ENCODE measurements around the gene B4GAT1. TPM values are rescaled to one million over a fixed set of nuclear protein-coding genes. Genes with fewer than 3 reads are reported as not detected.

B4GAT1 gene
- polyA plus RNA-seq, 2 donors: 4.9 to 7.0 TPM

- Histone ChIP-seq H3K36me3 (ENCODE audit: control insufficient read depth in 2 of 2, insufficient read depth in 2 of 2, low read length in 1 of 2) (no peaks in the 10 kb centered on the region), H3K27ac (ENCODE audit: low read depth in 2 of 2, low read length in 1 of 2) (peak within 1 kb of the TSS; percentile 74 to 84), H3K4me3 (ENCODE audit: low read depth in 1 of 2, low read length in 2 of 2) (peak within 1 kb of the TSS; percentile 11 to 33), H3K9me3 (ENCODE audit: control insufficient read depth in 2 of 2, insufficient read depth in 1 of 2, low read depth in 1 of 2, low read length in 1 of 2) (no peaks in the 10 kb centered on the region), H3K27me3 (ENCODE audit: control insufficient read depth in 1 of 2, insufficient read depth in 2 of 2, low read length in 2 of 2) (no peaks in the 10 kb centered on the region), H3K4me1 (ENCODE audit: control insufficient read depth in 2 of 2, insufficient read depth in 2 of 2, low read length in 1 of 2) (peaks cover 9 to 26% of the 10 kb centered on the region in 2 donors)
- 22% methylated on average over 22 to 29 of the region's 29 CpGs for WGBS, 2 donors
Observed at GRCh38 chr11:66316849-66317251, 30.6 kb downstream of the B4GAT1 start, which contains the start of gene CD248. Gene CD248 (minus strand): TSS chr11:66317044. CDS start chr11:66317027, 17 bp downstream.

GRCh38 chr11:66315921-66316811, 31.3 kb downstream of the B4GAT1 start:
- Histone ChIP-seq H3K9me3 (ENCODE audit: control insufficient read depth in 2 of 2, insufficient read depth in 1 of 2, low read depth in 1 of 2, low read length in 1 of 2) (no peaks in the 10 kb centered on the region), H3K36me3 (ENCODE audit: control insufficient read depth in 2 of 2, insufficient read depth in 2 of 2, low read length in 1 of 2) (no peaks in the 10 kb centered on the region), H3K27me3 (ENCODE audit: control insufficient read depth in 1 of 2, insufficient read depth in 2 of 2, low read length in 2 of 2) (no peaks in the 10 kb centered on the region), H3K4me3 (ENCODE audit: low read depth in 1 of 2, low read length in 2 of 2) (peak overlapping the region; percentile 11 to 33), H3K4me1 (ENCODE audit: control insufficient read depth in 2 of 2, insufficient read depth in 2 of 2, low read length in 1 of 2) (peaks cover 9 to 26% of the 10 kb centered on the region in 2 donors), H3K27ac (ENCODE audit: low read depth in 2 of 2, low read length in 1 of 2) (peak overlapping the region; percentile 37 to 74)
- 42 to 57% methylated on average over 52 of the region's 52 CpGs for WGBS, 2 donors

- H3K27ac ChIP-seq (ENCODE audit: low read depth in 2 of 2, low read length in 1 of 2): peak overlapping the region in 1 of 2 donors; percentile 8
- H3K27me3 ChIP-seq (ENCODE audit: control insufficient read depth in 1 of 2, insufficient read depth in 2 of 2, low read length in 2 of 2): no peaks in the 10 kb centered on the region
- H3K36me3 ChIP-seq (ENCODE audit: control insufficient read depth in 2 of 2, insufficient read depth in 2 of 2, low read length in 1 of 2): no peaks in the 10 kb centered on the region
- H3K4me1 ChIP-seq (ENCODE audit: control insufficient read depth in 2 of 2, insufficient read depth in 2 of 2, low read length in 1 of 2): peaks cover 9 to 26% of the 10 kb centered on the region in 2 donors
- 78 to 87% methylated on average over 10 to 14 of the region's 14 CpGs for WGBS, 2 donors
- no peaks in the 10 kb centered on the region for H3K9me3 ChIP-seq (ENCODE audit: control insufficient read depth in 2 of 2, insufficient read depth in 1 of 2, low read depth in 1 of 2, low read length in 1 of 2)
- peak overlapping the region in 1 of 2 donors; percentile 33 for H3K4me3 ChIP-seq (ENCODE audit: low read depth in 1 of 2, low read length in 2 of 2)
Observed at GRCh38 chr11:66315498-66315885, 31.9 kb downstream of the B4GAT1 start.

GRCh38 chr11:66314561-66315497, 32.6 kb downstream of the B4GAT1 start:
- 78 to 79% methylated on average over 17 of the region's 17 CpGs for WGBS, 2 donors
- Histone ChIP-seq H3K4me1 (ENCODE audit: control insufficient read depth in 2 of 2, insufficient read depth in 2 of 2, low read length in 1 of 2) (peaks cover 9 to 26% of the 10 kb centered on the region in 2 donors), H3K9me3 (ENCODE audit: control insufficient read depth in 2 of 2, insufficient read depth in 1 of 2, low read depth in 1 of 2, low read length in 1 of 2) (no peaks in the 10 kb centered on the region), H3K36me3 (ENCODE audit: control insufficient read depth in 2 of 2, insufficient read depth in 2 of 2, low read length in 1 of 2) (no peaks in the 10 kb centered on the region), H3K27ac (ENCODE audit: low read depth in 2 of 2, low read length in 1 of 2) (peak overlapping the region in 1 of 2 donors; percentile 89), H3K27me3 (ENCODE audit: control insufficient read depth in 1 of 2, insufficient read depth in 2 of 2, low read length in 2 of 2) (no peaks in the 10 kb centered on the region), H3K4me3 (ENCODE audit: low read depth in 1 of 2, low read length in 2 of 2) (peak overlapping the region in 1 of 2 donors; percentile 33)

GRCh38 chr11:66314186-66314501, 33.3 kb downstream of the B4GAT1 start:
- Histone ChIP-seq H3K36me3 (ENCODE audit: control insufficient read depth in 2 of 2, insufficient read depth in 2 of 2, low read length in 1 of 2) (no peaks in the 10 kb centered on the region), H3K27me3 (ENCODE audit: control insufficient read depth in 1 of 2, insufficient read depth in 2 of 2, low read length in 2 of 2) (no peaks in the 10 kb centered on the region), H3K4me1 (ENCODE audit: control insufficient read depth in 2 of 2, insufficient read depth in 2 of 2, low read length in 1 of 2) (peaks cover 9 to 26% of the 10 kb centered on the region in 2 donors), H3K4me3 (ENCODE audit: low read depth in 1 of 2, low read length in 2 of 2) (no peak overlapping the region), H3K9me3 (ENCODE audit: control insufficient read depth in 2 of 2, insufficient read depth in 1 of 2, low read depth in 1 of 2, low read length in 1 of 2) (no peaks in the 10 kb centered on the region), H3K27ac (ENCODE audit: low read depth in 2 of 2, low read length in 1 of 2) (peak overlapping the region in 1 of 2 donors; percentile 89)
- WGBS, 2 donors: 74% methylated on average over 1 of the region's 1 CpG

GRCh38 chr11:66313321-66314185, 33.9 kb downstream of the B4GAT1 start:
- H3K9me3 ChIP-seq (ENCODE audit: control insufficient read depth in 2 of 2, insufficient read depth in 1 of 2, low read depth in 1 of 2, low read length in 1 of 2): no peaks in the 10 kb centered on the region
- no peaks in the 10 kb centered on the region for H3K36me3 ChIP-seq (ENCODE audit: control insufficient read depth in 2 of 2, insufficient read depth in 2 of 2, low read length in 1 of 2)
- H3K27me3 ChIP-seq (ENCODE audit: control insufficient read depth in 1 of 2, insufficient read depth in 2 of 2, low read length in 2 of 2): no peaks in the 10 kb centered on the region
- H3K4me1 ChIP-seq (ENCODE audit: control insufficient read depth in 2 of 2, insufficient read depth in 2 of 2, low read length in 1 of 2): peaks cover 9 to 24% of the 10 kb centered on the region in 2 donors
- H3K27ac ChIP-seq (ENCODE audit: low read depth in 2 of 2, low read length in 1 of 2): peak overlapping the region; percentile 84 to 89
- WGBS, 2 donors: 42 to 49% methylated on average over 38 of the region's 38 CpGs
- peak overlapping the region; percentile 13 to 21 for H3K4me3 ChIP-seq (ENCODE audit: low read depth in 1 of 2, low read length in 2 of 2)

GRCh38 chr11:66312549-66313320, 34.7 kb downstream of the B4GAT1 start:
- Histone ChIP-seq H3K4me1 (ENCODE audit: control insufficient read depth in 2 of 2, insufficient read depth in 2 of 2, low read length in 1 of 2) (peaks cover 8 to 19% of the 10 kb centered on the region in 2 donors), H3K4me3 (ENCODE audit: low read depth in 1 of 2, low read length in 2 of 2) (peak overlapping the region; percentile 42 to 48)
- 2% methylated on average over 51 to 52 of the region's 52 CpGs for WGBS, 2 donors

GRCh38 chr11:66311965-66312548, 35.4 kb downstream of the B4GAT1 start:
- Histone ChIP-seq H3K4me1 (ENCODE audit: control insufficient read depth in 2 of 2, insufficient read depth in 2 of 2, low read length in 1 of 2) (peaks cover 5 to 16% of the 10 kb centered on the region in 2 donors), H3K4me3 (ENCODE audit: low read depth in 1 of 2, low read length in 2 of 2) (peak overlapping the region; percentile 42 to 48), H3K27me3 (ENCODE audit: control insufficient read depth in 1 of 2, insufficient read depth in 2 of 2, low read length in 2 of 2) (no peaks in the 10 kb centered on the region), H3K27ac (ENCODE audit: low read depth in 2 of 2, low read length in 1 of 2) (peak overlapping the region; percentile 84 to 96), H3K9me3 (ENCODE audit: control insufficient read depth in 2 of 2, insufficient read depth in 1 of 2, low read depth in 1 of 2, low read length in 1 of 2) (no peaks in the 10 kb centered on the region), H3K36me3 (ENCODE audit: control insufficient read depth in 2 of 2, insufficient read depth in 2 of 2, low read length in 1 of 2) (no peaks in the 10 kb centered on the region)
- WGBS, 2 donors: 0 to 1% methylated on average over 44 of the region's 44 CpGs

More at GRCh38 chr11:66312549-66313320, 34.7 kb downstream of the B4GAT1 start:
- Histone ChIP-seq H3K27ac (ENCODE audit: low read depth in 2 of 2, low read length in 1 of 2) (peak overlapping the region; percentile 84 to 96), H3K36me3 (ENCODE audit: control insufficient read depth in 2 of 2, insufficient read depth in 2 of 2, low read length in 1 of 2) (no peaks in the 10 kb centered on the region), H3K27me3 (ENCODE audit: control insufficient read depth in 1 of 2, insufficient read depth in 2 of 2, low read length in 2 of 2) (no peaks in the 10 kb centered on the region), H3K9me3 (ENCODE audit: control insufficient read depth in 2 of 2, insufficient read depth in 1 of 2, low read depth in 1 of 2, low read length in 1 of 2) (no peaks in the 10 kb centered on the region)

All from esophagus (tissue), 2 donors.